HepG2 (cell line): ENCODE measurements around the gene TRPM1. TPM values are rescaled to one million over a fixed set of nuclear protein-coding genes. Genes with fewer than 3 reads are reported as not detected.

ENCODE experiments used
- CBX1 ChIP-seq: IDR thresholded peaks from one replicate; pipeline ENCODE4 v1.6.1; 2016; ENCODE audit warnings: antibody characterized with exemption, low read depth
- CHCHD3 ChIP-seq: sonication (generic); formaldehyde crosslinking; IDR thresholded peaks from 2 replicates; pipeline ENCODE4 v1.8.0; 2022; ENCODE audit warnings: mild to moderate bottlenecking, missing genetic modification reagents, moderate library complexity
- EP300 ChIP-seq, 3 experiments: sonication (generic) in 1 of 3; formaldehyde crosslinking in 1 of 3; IDR thresholded peaks; 2 replicates each; pipeline versions ENCODE4 v1.5.1 to v1.6.1; 2011 to 2020; ENCODE audit warnings: low read depth in 2 of 3, low read length in 2 of 3, borderline replicate concordance in 1 of 3, improper control_type of control experiment in 1 of 3, mild to moderate bottlenecking in 1 of 3, missing genetic modification reagents in 1 of 3, moderate library complexity in 1 of 3
- HNRNPH1 ChIP-seq: fragments of 200-400 bp; formaldehyde crosslinking; optimal IDR thresholded peaks from 2 replicates; pipeline ENCODE3; 2017; ENCODE audit warnings: mild to moderate bottlenecking, low read depth, low read length
- MAZ ChIP-seq, 2 experiments: sonication (generic) in 1 of 2; formaldehyde crosslinking in 1 of 2; IDR thresholded peaks; 2 replicates each; pipeline versions ENCODE4 v1.5.0 to v1.6.1; 2012 to 2020; ENCODE audit warnings: low read depth in 2 of 2, mild to moderate bottlenecking in 2 of 2, borderline replicate concordance in 1 of 2, improper control_type of control experiment in 1 of 2, low read length in 1 of 2, missing genetic modification reagents in 1 of 2, moderate library complexity in 1 of 2
- MBD4 ChIP-seq: IDR thresholded peaks from 2 replicates; pipeline ENCODE4 v1.6.1; 2012; ENCODE audit warnings: low read length, inconsistent platforms, borderline replicate concordance
- MIER3 ChIP-seq: IDR thresholded peaks from 2 replicates; pipeline ENCODE4 v1.6.1; 2016; ENCODE audit warnings: missing compliant biosample characterization, borderline replicate concordance
- PHF20 ChIP-seq: sonication (generic); formaldehyde crosslinking; IDR thresholded peaks from 2 replicates; pipeline ENCODE4 v1.5.0; 2020; ENCODE audit warnings: mild to moderate bottlenecking, missing genetic modification reagents
- SP5 ChIP-seq: IDR thresholded peaks from 2 replicates; pipeline ENCODE4 v1.6.1; 2016; ENCODE audit warnings: low read depth, borderline replicate concordance
- SPEN ChIP-seq: sonication (generic); formaldehyde crosslinking; IDR thresholded peaks from 2 replicates; pipeline ENCODE4 v1.5.1; 2020; ENCODE audit warnings: low read depth, mild to moderate bottlenecking, missing genetic modification reagents
- ZC3H13 ChIP-seq: sonication (generic); formaldehyde crosslinking; IDR thresholded peaks from 2 replicates; pipeline ENCODE4 v1.8.1; 2023; ENCODE audit warnings: mild to moderate bottlenecking, missing genetic modification reagents, moderate library complexity
- ZNF317 ChIP-seq: sonication (generic); formaldehyde crosslinking; IDR thresholded peaks from 2 replicates; pipeline ENCODE4 v1.5.0; 2020; ENCODE audit warnings: mild to moderate bottlenecking, missing genetic modification reagents
- ZNF34 ChIP-seq: sonication (generic); formaldehyde crosslinking; IDR thresholded peaks from 2 replicates; pipeline ENCODE4 v1.4.0; 2020; ENCODE audit warnings: mild to moderate bottlenecking, missing genetic modification reagents, borderline replicate concordance
- ZNF510 ChIP-seq: sonication (generic); formaldehyde crosslinking; IDR thresholded peaks from 2 replicates; pipeline ENCODE4 v1.4.0; 2020; ENCODE audit warnings: low read depth, mild to moderate bottlenecking, missing genetic modification reagents
- ZSCAN22 ChIP-seq: sonication (generic); formaldehyde crosslinking; IDR thresholded peaks from 2 replicates; pipeline ENCODE4 v1.4.0; 2020; ENCODE audit warnings: mild to moderate bottlenecking, missing genetic modification reagents
- ZSCAN29 ChIP-seq: sonication (generic); formaldehyde crosslinking; conservative IDR thresholded peaks from 2 replicates; pipeline ENCODE4 v1.4.0; 2020; ENCODE audit warnings: mild to moderate bottlenecking, missing genetic modification reagents
- polyA plus RNA-seq, 8 experiments: library from polyadenylated mRNA; depleted of rRNA in 3 of 8; stranded (reverse) in 7 of 8; unstranded in 1 of 8; fragments of >200 nt; fragmentation: Illumina TruSeq in 4 of 8; extraction: Trizol in 4 of 8; gene quantifications; 2 replicates each; pipeline versions ENCODE4 v1.2.1 to v1.2.3, GENCODE V29; 2011 to 2016; ENCODE audit warnings: low read depth in 4 of 8, missing spikeins in 1 of 8, mixed read lengths in 1 of 8; ENCODE audit not compliant: insufficient read depth in 1 of 8
- total RNA-seq, 5 experiments: library from RNA; depleted of rRNA; stranded (reverse); fragments of >200 nt; fragmentation: Illumina TruSeq; extraction: Trizol; gene quantifications; 2 replicates each; pipeline ENCODE4 v1.2.3, GENCODE V29; 2016; ENCODE audit warnings: low read depth in 1 of 5
- TF ChIP-seq, protein P1 (sequence below): sonication (generic); formaldehyde crosslinking; IDR thresholded peaks from 2 replicates; pipeline ENCODE4 v1.5.1; 2020; ENCODE audit warnings: mild to moderate bottlenecking, missing genetic modification reagents, moderate library complexity
- TF ChIP-seq, protein P2 (sequence below): sonication (generic); formaldehyde crosslinking; IDR thresholded peaks from 2 replicates; pipeline ENCODE4 v1.4.0; 2020; ENCODE audit warnings: mild to moderate bottlenecking, missing genetic modification reagents
- TF ChIP-seq, protein P3 (sequence below): sonication (generic); formaldehyde crosslinking; IDR thresholded peaks from 2 replicates; pipeline ENCODE4 v1.8.1; 2022; ENCODE audit warnings: mild to moderate bottlenecking, missing genetic modification reagents

Gene TRPM1
- total and polyA plus RNA-seq, 2 of the 13 experiments (the other 11 are each of a cell fraction or from before 2014, with no cell fraction given), result not detected

DNA sequence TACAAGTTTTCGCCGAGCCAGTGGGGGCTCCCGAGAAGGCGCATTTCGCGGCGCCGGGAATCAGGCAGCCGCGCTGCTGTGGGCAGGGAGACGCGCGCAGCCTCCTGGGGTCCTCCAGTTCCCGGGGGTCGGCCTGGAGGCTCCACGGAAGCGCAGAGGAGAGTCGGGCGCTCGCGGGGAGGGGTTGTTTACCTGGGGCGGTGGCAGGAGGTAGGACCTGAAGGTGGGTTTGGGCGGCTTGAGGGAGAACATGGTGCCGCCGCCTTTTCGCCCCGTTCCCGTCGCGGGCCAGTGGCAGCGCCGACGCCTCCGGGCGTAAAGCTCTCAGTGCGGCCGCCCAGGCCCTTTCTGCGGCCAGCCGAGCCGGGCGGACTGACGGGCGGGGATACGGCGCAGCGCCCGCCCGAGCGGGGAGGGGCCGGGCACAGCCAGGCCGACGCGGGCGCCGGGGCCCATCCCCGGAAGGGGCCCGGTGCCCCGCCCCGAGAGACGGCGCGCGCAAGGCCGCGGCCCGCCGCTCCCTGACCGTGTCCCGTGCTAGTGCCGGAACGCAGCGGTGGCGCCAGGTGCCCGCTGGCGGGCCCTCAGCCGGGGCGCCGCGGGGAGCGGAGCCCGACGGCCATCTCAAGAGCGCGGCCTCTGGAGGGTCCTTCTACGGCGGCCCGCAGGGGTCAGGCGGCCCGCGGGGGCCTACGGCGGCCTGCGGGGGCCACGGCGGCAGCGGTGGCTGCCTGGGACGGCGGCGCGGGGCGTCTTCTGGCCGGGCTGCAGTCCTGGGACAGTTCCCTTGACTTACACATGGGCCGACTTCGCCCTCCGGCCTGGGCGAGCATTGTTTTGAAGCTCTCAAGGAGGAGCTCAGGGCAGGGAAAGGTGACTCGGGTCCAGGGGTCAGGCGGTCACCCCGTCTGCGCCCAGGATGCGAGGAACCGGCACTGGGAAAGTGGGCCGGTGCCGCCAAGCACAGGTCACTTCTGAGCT is 110.0 kb downstream of the TRPM1 start, which contains the start of gene MTMR10 (continued):
- TF ChIP-seq ZNF34 (CRISPR knock-in tag), result peak; percentile 34; the same call in 1 of the 2 replicates
- no peak for TF ChIP-seq MIER3 (CRISPR knock-in tag)
- TF ChIP-seq, protein P1, sequence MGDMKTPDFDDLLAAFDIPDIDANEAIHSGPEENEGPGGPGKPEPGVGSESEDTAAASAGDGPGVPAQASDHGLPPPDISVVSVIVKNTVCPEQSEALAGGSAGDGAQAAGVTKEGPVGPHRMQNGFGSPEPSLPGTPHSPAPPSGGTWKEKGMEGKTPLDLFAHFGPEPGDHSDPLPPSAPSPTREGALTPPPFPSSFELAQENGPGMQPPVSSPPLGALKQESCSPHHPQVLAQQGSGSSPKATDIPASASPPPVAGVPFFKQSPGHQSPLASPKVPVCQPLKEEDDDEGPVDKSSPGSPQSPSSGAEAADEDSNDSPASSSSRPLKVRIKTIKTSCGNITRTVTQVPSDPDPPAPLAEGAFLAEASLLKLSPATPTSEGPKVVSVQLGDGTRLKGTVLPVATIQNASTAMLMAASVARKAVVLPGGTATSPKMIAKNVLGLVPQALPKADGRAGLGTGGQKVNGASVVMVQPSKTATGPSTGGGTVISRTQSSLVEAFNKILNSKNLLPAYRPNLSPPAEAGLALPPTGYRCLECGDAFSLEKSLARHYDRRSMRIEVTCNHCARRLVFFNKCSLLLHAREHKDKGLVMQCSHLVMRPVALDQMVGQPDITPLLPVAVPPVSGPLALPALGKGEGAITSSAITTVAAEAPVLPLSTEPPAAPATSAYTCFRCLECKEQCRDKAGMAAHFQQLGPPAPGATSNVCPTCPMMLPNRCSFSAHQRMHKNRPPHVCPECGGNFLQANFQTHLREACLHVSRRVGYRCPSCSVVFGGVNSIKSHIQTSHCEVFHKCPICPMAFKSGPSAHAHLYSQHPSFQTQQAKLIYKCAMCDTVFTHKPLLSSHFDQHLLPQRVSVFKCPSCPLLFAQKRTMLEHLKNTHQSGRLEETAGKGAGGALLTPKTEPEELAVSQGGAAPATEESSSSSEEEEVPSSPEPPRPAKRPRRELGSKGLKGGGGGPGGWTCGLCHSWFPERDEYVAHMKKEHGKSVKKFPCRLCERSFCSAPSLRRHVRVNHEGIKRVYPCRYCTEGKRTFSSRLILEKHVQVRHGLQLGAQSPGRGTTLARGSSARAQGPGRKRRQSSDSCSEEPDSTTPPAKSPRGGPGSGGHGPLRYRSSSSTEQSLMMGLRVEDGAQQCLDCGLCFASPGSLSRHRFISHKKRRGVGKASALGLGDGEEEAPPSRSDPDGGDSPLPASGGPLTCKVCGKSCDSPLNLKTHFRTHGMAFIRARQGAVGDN (CRISPR knock-in tag), result peak; percentile 71
- TF ChIP-seq HNRNPH1, result no peak
- no peak for TF ChIP-seq ZNF510 (CRISPR knock-in tag)
- no peak for TF ChIP-seq ZC3H13 (CRISPR knock-in tag)
- TF ChIP-seq MAZ (IDR thresholded peaks at IDR 0.05; ENCODE audit: borderline replicate concordance, low read depth, low read length), result peak; percentile 40; the same call in 1 of the 2 replicates
- TF ChIP-seq MAZ (CRISPR knock-in tag; IDR thresholded peaks at IDR 0.05; ENCODE audit: low read depth), result peak; percentile 93
- no peak; the same call in 1 of the 2 replicates for TF ChIP-seq CHCHD3 (CRISPR knock-in tag)
- 0 out of 2 replicates have a peak, but pooled peaks have one; percentile 31 for TF ChIP-seq PHF20 (CRISPR knock-in tag)
- 0 out of 4 replicates have a peak, but pooled peaks of 1 of the 2 experiments have one; percentile 6 for TF ChIP-seq EP300 (IDR thresholded peaks at IDR 0.05; ENCODE audit: low read depth in 2 of 2, low read length in 2 of 2)
- TF ChIP-seq EP300 (CRISPR knock-in tag; IDR thresholded peaks at IDR 0.05; ENCODE audit: borderline replicate concordance), result no peak
- TF ChIP-seq SP5 (CRISPR knock-in tag), result peak; percentile 20; the same call in 1 of the 2 replicates
- TF ChIP-seq ZSCAN29 (CRISPR knock-in tag), result no peak
- peak; percentile 14 for TF ChIP-seq CBX1
- TF ChIP-seq, protein P2, sequence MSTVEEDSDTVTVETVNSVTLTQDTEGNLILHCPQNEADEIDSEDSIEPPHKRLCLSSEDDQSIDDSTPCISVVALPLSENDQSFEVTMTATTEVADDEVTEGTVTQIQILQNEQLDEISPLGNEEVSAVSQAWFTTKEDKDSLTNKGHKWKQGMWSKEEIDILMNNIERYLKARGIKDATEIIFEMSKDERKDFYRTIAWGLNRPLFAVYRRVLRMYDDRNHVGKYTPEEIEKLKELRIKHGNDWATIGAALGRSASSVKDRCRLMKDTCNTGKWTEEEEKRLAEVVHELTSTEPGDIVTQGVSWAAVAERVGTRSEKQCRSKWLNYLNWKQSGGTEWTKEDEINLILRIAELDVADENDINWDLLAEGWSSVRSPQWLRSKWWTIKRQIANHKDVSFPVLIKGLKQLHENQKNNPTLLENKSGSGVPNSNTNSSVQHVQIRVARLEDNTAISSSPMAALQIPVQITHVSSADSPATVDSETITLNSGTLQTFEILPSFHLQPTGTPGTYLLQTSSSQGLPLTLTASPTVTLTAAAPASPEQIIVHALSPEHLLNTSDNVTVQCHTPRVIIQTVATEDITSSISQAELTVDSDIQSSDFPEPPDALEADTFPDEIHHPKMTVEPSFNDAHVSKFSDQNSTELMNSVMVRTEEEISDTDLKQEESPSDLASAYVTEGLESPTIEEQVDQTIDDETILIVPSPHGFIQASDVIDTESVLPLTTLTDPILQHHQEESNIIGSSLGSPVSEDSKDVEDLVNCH (CRISPR knock-in tag), result 0 out of 2 replicates have a peak, but pooled peaks have one; percentile 65
- TF ChIP-seq MBD4, result no peak
- TF ChIP-seq ZSCAN22 (CRISPR knock-in tag), result no peak
- TF ChIP-seq, protein P3, sequence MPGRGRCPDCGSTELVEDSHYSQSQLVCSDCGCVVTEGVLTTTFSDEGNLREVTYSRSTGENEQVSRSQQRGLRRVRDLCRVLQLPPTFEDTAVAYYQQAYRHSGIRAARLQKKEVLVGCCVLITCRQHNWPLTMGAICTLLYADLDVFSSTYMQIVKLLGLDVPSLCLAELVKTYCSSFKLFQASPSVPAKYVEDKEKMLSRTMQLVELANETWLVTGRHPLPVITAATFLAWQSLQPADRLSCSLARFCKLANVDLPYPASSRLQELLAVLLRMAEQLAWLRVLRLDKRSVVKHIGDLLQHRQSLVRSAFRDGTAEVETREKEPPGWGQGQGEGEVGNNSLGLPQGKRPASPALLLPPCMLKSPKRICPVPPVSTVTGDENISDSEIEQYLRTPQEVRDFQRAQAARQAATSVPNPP, result no peak
- TF ChIP-seq SPEN (CRISPR knock-in tag), result peak; percentile 82; the same call in 1 of the 2 replicates
- TF ChIP-seq ZNF317 (CRISPR knock-in tag), result no peak
